Stimulated activated CD8-positive, alpha-beta memory T cell treated with anti-CD3 and anti-CD28 coated beads, Interleukin-15, amount 100 ng/mL, for 4 hours (primary cell): ENCODE results near the gene WDR7.

ENCODE experiments used
- DNase-seq, 2 donors: peaks; one replicate each; pipeline ENCODE4 v3.0.0-alpha.2; 2020; ENCODE audit warnings: low read depth in 2 of 2

The WDR7 gene

GRCh38 chr18:56988022-56988421 is 336.9 kb downstream of the WDR7 start:
- DNase-seq: no peak

GRCh38 chr18:56990678-56991077 is 339.5 kb downstream of the WDR7 start:
- no peak for DNase-seq

GRCh38 chr18:56992777-56993176 is 341.6 kb downstream of the WDR7 start:
- no peak for DNase-seq

GRCh38 chr18:56995579-56996188 is 344.5 kb downstream of the WDR7 start:
- DNase-seq: no peak

GRCh38 chr18:56997200-56997599 is 346.0 kb downstream of the WDR7 start:
- DNase-seq: no peak

- no peak for DNase-seq
These were observed 348.7 kb downstream of the WDR7 start for GRCh38 chr18:56999823-57000222.

- DNase-seq: no peak
These were observed 351.5 kb downstream of the WDR7 start for GRCh38 chr18:57002627-57003026.

- no peak for DNase-seq
These were observed 352.2 kb downstream of the WDR7 start for GRCh38 chr18:57003342-57003741.

- DNase-seq: no peak
These were observed 353.4 kb downstream of the WDR7 start for GRCh38 chr18:57004366-57005121.

GRCh38 chr18:57008001-57008686 is 357.0 kb downstream of the WDR7 start:
- no peak for DNase-seq

GRCh38 chr18:57009844-57010243 is 358.7 kb downstream of the WDR7 start:
- DNase-seq: no peak

GRCh38 chr18:57014772-57015413 is 363.7 kb downstream of the WDR7 start:
- no peak for DNase-seq

- DNase-seq: no peak
These were observed 364.3 kb downstream of the WDR7 start for GRCh38 chr18:57015451-57015850.

- DNase-seq: no peak
These were observed 367.7 kb downstream of the WDR7 start for GRCh38 chr18:57018845-57019244.

- DNase-seq: no peak
These were observed 371.6 kb downstream of the WDR7 start for GRCh38 chr18:57022716-57023115.

GRCh38 chr18:57023275-57023882 is 372.2 kb downstream of the WDR7 start:
- DNase-seq: no peak

- no peak for DNase-seq
These were observed 374.4 kb downstream of the WDR7 start for GRCh38 chr18:57025540-57025939.

- DNase-seq: no peak
These were observed 375.2 kb downstream of the WDR7 start for GRCh38 chr18:57026316-57026715.

GRCh38 chr18:57027190-57027708 is 376.1 kb downstream of the WDR7 start:
- no peak for DNase-seq

GRCh38 chr18:57029761-57030160 is 378.6 kb downstream of the WDR7 start:
- DNase-seq: no peak

GRCh38 chr18:57030417-57030816 is 379.3 kb downstream of the WDR7 start:
- DNase-seq: no peak

GRCh38 chr18:57035590-57035989 is 384.4 kb downstream of the WDR7 start:
- no peak for DNase-seq
